Medulla oblongata (tissue), 1 donor: ENCODE measurements around the gene KCNB1.

Source experiments
- DNase-seq: peaks from one replicate; pipeline ENCODE4 v3.0.0-alpha.2; 2015; ENCODE audit errors: extremely low spot score

KCNB1 gene

DNA sequence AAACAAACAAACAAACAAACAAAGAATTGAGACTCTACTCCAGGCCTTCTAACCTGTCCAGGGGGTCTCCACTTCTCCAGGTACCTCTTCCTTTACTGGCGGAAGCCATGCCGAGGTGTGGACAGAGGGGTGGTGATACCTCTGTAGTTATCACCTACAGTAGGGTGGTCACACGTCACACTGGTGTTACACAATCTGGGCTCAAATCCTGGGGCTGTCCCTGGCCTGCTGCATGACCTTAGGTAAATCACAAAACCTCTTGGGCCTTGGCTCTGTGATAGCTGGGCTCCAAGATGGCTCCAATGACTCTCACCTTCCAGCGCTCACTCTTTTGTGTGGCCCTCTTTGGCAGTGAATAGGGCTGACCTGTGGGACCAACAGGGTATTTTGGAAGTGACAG, 127.8 kb downstream of the KCNB1 start:
- no peak for DNase-seq

DNA sequence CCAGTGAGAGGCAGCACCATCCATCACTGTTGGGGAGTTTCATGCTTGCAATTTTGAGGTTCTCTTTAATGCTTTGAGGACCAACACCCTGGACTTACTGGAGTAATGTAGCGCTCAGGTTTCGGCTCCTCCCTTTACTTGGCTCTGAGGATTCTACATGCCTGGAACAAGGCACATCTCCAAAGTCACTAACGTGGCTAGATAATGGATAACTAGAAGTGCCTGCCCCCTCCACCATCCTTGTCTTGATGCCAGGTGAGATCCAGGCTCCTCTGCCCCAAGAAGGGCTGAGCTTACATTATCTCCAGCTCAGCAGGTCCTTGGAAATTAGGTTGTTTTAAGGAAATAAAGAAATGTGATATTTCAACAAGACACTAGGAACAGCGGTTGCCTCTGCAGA, 129.1 kb downstream of the KCNB1 start:
- no peak for DNase-seq

GRCh38 chr20:49352751-49353150, 129.7 kb downstream of the KCNB1 start:
- DNase-seq: peak; percentile 57

- no peak for DNase-seq
Measured at GRCh38 chr20:49351775-49352174, 130.7 kb downstream of the KCNB1 start.

DNA sequence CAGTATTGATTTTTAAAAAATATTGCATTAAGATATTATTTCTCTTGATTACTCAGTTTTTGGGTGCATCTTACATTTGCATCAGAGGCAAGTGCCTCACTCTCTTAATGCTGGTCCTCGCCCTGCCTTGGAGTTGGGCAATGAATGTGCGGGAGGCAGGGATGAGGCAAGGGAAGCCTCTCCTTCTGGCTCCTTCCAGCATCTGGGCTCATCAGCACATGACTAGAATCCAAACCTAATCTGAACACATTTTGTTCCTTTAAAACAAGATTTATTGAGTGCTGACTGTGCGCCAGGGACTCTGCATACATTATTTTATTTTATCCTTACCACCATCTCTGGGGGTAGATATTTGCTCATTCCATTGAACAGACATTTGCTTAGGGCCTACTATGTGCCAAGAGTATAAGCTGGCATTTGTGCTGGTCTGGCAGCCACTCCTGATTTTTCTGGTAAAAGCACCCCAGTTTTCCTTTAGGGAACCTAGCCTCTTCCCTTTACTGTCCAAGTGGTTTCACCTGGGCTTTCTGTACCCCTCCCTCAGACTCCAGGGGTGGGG, 132.7 kb downstream of the KCNB1 start:
- peak; percentile 44 for DNase-seq

GRCh38 chr20:49349078-49349477, 133.4 kb downstream of the KCNB1 start:
- no peak for DNase-seq

- no peak for DNase-seq
Measured at GRCh38 chr20:49348563-49348962, 133.9 kb downstream of the KCNB1 start.

GRCh38 chr20:49347156-49347555, 135.3 kb downstream of the KCNB1 start:
- DNase-seq: no peak

DNA sequence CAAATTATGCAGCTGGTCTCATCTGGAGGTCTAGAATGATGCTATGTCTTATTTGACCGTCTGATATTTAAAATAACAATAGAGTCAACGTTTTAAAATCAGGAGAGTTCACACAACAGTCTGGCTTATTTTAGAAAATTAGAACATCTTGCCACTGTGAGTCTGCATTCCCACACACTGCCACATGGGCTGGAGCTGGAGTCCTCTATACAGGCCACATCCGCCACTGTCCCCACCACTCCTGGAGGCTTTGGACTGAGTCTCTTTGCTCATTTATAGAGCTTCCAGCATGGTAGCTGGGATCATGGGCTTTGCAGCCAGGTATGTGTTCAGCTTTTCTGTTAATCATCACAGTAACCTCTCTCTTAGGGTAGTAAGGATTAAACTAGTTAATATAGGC, 135.8 kb downstream of the KCNB1 start:
- no peak for DNase-seq

- no peak for DNase-seq
Measured at GRCh38 chr20:49345524-49345923, 136.9 kb downstream of the KCNB1 start.

DNA sequence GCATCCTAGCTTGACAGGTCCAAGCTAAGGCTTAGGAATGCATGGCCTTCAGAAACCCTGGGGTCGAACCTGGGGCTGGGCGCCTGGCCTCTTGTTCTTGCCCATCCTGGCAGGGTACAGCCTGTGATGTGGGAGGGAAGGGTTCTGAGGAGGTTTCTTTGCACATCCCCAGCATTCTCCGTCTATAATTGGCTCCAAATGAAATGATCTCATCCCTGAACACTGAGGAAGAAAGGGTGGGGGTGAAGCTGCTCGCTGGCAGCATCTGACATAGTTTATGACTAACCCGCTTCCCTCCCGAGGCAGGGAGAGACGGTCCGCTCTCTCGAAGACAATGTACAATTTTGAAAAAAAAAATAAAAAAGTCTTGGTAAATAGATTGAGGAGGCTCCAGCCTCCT, 137.5 kb downstream of the KCNB1 start:
- DNase-seq: peak; percentile 45

- DNase-seq: no peak
Measured at GRCh38 chr20:49344140-49344539, 138.3 kb downstream of the KCNB1 start.

- no peak for DNase-seq
Measured at GRCh38 chr20:49343246-49343645, 139.2 kb downstream of the KCNB1 start.

- DNase-seq: no peak
Measured at GRCh38 chr20:49340161-49340966, 142.1 kb downstream of the KCNB1 start.

DNA sequence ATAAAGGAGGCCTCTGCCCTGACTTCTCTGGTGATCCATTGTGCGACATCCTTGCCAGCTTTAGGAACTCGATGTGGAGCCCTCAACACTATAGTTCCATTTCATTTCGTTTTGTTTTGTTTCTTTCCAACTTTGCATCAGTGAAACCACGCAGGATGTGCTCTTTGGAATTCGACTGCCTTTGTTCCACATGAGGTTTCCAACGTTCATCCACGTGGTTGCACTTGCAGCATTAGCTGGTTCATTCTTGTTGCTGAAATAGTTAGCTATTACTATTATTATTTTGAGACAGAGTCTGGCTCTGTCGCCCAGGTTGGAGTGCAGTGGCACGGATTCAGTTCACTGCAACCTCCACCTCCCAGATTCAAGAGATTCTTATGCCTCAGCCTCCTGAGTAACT, 143.3 kb downstream of the KCNB1 start:
- no peak for DNase-seq

DNA sequence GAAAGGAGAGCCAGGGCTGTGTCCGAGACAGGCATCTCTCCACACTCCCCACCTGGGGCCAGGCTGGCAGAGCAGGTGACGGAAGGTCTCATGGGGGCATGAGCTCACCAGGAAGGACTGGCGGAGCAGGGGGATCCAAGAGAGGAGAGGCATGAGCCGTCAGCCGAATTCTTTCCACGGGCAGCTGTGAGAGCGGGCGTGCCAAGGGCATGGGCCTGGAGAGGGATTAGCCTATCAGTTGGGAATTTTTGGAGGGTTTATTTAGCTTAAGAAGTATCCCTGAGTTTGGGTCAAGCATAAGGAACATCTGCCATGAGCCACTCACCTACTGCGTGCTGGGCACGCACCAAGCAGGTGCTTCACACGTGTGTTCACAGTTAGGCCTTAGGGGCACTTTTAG, 144.4 kb downstream of the KCNB1 start:
- no peak for DNase-seq

DNA sequence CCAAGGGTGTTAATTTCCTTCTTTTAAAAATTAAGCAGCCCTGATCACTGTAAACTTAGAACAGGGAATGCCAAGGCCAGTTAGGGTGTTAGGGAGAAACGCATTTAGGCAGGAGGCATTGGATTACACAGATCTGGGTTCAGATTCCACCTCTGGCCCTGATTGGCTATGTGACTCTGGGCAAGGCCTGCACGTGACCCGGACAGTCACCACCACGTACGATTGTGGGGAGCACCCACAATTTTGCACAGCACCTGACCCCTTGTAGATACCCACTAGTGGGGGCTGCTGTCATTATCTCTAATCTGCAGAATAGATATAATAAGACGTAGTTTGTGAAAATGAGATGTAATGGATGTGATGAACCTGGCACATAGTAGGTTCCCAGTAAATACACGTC, 145.1 kb downstream of the KCNB1 start:
- DNase-seq: no peak

GRCh38 chr20:49336786-49337185, 145.7 kb downstream of the KCNB1 start:
- DNase-seq: no peak

DNA sequence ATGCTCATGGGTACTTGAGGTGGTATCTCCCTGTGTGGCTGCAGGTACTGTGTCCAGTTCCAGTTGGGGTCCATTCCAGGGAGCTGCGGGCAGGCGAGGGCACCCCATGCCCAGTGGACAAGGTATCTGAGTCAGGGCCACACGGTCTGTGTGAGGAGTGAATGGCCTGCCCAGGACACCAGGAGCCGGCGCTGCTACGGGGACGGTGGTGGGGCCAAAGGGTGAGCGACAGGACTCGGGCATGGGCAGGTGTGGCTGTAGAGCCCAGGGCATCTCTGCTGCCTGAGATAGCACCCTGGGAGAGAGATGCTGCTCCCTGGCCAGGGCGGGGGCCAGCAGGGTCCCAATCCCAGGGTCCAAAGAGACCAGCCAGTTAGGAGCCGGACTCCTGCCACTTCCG, 147.0 kb downstream of the KCNB1 start:
- no peak for DNase-seq

GRCh38 chr20:49330701-49331615, 151.5 kb downstream of the KCNB1 start:
- DNase-seq: no peak

DNA sequence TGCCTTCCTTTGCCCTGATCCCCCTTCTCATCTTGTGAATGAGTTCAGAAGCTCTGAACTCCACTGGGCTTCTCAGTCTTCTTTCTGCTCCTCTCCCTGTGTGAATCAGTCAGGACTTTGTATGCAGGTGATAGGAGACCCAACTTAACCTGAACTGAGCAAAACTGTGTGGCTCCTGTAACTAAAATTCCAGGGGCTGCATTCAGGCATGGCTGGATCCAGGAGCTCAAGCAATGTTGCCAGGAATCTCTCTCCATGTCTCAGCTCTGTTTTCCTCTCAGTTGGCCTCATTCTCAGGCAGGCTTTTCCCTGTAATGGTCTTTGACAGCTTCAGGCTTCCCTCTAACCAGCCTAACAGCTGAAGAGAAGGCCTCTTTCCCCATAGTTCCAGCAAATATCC, 153.7 kb downstream of the KCNB1 start:
- no peak for DNase-seq

DNA sequence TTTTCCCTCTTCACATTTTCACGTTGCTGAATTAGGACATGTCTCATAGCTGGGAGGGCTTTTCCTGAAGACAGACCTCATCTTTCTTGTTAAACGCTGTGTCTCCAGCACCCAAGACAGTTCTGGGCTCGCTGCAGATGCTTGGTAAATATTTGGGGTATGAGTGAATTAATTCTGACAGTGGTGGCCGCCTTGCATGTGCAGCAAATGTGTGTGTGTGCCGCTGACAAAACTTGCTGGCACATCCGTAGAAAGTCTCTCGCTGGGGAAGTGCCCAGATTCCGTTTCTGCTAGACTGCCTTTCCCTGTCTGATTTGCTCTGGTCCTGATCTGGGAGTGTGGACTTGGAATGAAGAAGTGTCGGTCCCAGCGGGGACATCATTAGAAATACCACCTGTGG, 156.4 kb downstream of the KCNB1 start:
- no peak for DNase-seq

DNA sequence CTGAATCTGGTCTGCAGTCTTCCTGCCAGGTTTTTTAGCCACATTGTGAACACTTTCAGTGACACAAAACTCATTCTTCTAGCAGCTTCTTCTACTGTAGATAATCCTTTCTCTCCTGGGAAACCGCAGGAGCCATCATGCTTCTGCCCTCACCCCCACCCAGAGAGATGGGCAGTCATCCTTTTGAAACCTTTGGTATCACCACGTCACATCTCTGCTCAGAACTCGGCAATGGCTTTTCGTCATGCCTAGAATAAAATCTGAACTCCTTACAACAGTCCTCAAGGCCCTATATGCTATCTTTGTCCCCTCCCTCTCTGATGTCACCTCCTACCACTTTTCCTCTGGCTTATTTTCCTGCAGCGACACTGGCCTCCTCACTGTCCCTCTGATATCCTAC, 158.2 kb downstream of the KCNB1 start:
- DNase-seq: no peak
